Vagina (tissue), 2 donors: ENCODE measurements around the gene RCHY1. TPM values are rescaled to one million over a fixed set of nuclear protein-coding genes. Genes with fewer than 3 reads are reported as not detected.

Experiments
- DNase-seq, 2 donors: peaks; one replicate each; pipeline ENCODE4 v3.0.0-alpha.2; 2017; ENCODE audit errors: extremely low spot score in 2 of 2
- H3K27ac ChIP-seq: fragments of 200-600 bp; sonication (generic); one replicate; pipeline ENCODE4 v1.5.1; 2019
- H3K27me3 ChIP-seq: fragments of 200-600 bp; sonication (generic); one replicate; pipeline ENCODE4 v1.5.1; 2019
- H3K36me3 ChIP-seq, 2 donors: fragments of 200-600 bp; sonication (generic); one replicate each; pipeline ENCODE4 v1.5.1; 2017 to 2019
- H3K4me1 ChIP-seq: fragments of 200-600 bp; sonication (generic); one replicate; pipeline ENCODE4 v1.5.1; 2019
- H3K4me3 ChIP-seq, 2 donors: fragments of 200-600 bp; sonication (generic); 1 replicate in 1 of 2; 2 replicates in 1 of 2; pipeline ENCODE4 v1.5.1; 2016 to 2019
- H3K9me3 ChIP-seq: fragments of 200-600 bp; sonication (generic); one replicate; pipeline ENCODE4 v1.5.1; 2019
- CTCF ChIP-seq, 3 experiments: fragments of 450-650 bp in 2 of 3; fragments of 200-600 bp in 1 of 3; sonication (generic) in 1 of 3; IDR thresholded peaks; one replicate each; pipeline ENCODE4 v1.5.1; 2017 to 2019; ENCODE audit warnings: antibody characterized with exemption in 3 of 3, mild to moderate bottlenecking in 2 of 3, moderate library complexity in 2 of 3
- POLR2A ChIP-seq, 2 donors: fragments of 450-650 bp; IDR thresholded peaks; one replicate each; pipeline ENCODE4 v1.6.1; 2017; ENCODE audit warnings: antibody characterized with exemption in 2 of 2, mild to moderate bottlenecking in 2 of 2, moderate library complexity in 2 of 2
- POLR2AphosphoS5 ChIP-seq, 2 donors: sonication (generic); formaldehyde crosslinking; IDR thresholded peaks; one replicate each; pipeline ENCODE4 v1.9.0; 2017; ENCODE audit warnings: antibody characterized with exemption in 2 of 2, mild to moderate bottlenecking in 2 of 2, low read depth in 1 of 2; ENCODE audit not compliant: insufficient read depth in 1 of 2
- intact Hi-C: fragments of 100-400 bp; cut with DNase I; formaldehyde crosslinking; loops from one replicate; pipeline ENCODE4 v1.15.1; 2023
- total RNA-seq: library from RNA; depleted of rRNA; stranded (reverse); fragments of >200 nt; gene quantifications from one replicate; pipeline ENCODE4 v1.2.3, GENCODE V29; 2016

Gene RCHY1
- total RNA-seq, 1 donor from 2014 or later: 17.2 TPM

- H3K4me1 ChIP-seq: no peaks in the 10 kb centered on the region
- no peak overlapping the region for H3K27ac ChIP-seq
- intact Hi-C loops: no loop called here
- H3K27me3 ChIP-seq: no peaks in the 10 kb centered on the region
- H3K4me3 ChIP-seq: no peak overlapping the region
- DNase-seq: no peak
- TF ChIP-seq POLR2AphosphoS5 (IDR thresholded peaks at IDR 0.05; ENCODE audit: insufficient read depth in 1 of 2, low read depth in 1 of 2) (no peak), CTCF (IDR thresholded peaks at IDR 0.05) (no peak), POLR2A (IDR thresholded peaks at IDR 0.05) (no peak)
- no peaks in the 10 kb centered on the region for H3K36me3 ChIP-seq
- H3K9me3 ChIP-seq: no peaks in the 10 kb centered on the region
Measured at GRCh38 chr4:75429208-75429607, 85.0 kb downstream of the RCHY1 start.

Other genes with a start within 250 kb of the RCHY1 start
- 16.7 TPM for gene THAP6, start 70 bp upstream of the RCHY1 start, total RNA-seq
- not detected for gene ODAPH, start 41.7 kb upstream of the RCHY1 start, total RNA-seq
- gene CDKL2, start 116.1 kb upstream of the RCHY1 start, total RNA-seq: 0.74 TPM
- 53.5 TPM for gene G3BP2, start 159.0 kb upstream of the RCHY1 start, total RNA-seq
- gene USO1, start 210.2 kb upstream of the RCHY1 start, total RNA-seq: 47.9 TPM